GM12891 (cell line): ENCODE measurements around the gene KCNA4. TPM values are rescaled to one million over a fixed set of nuclear protein-coding genes. Genes with fewer than 3 reads are reported as not detected.
"Not testable (repeated sequence)": the region's sequence is repeated elsewhere in the genome, so short reads cannot be mapped to it uniquely, and the experiment has no call there.

Experiments
- DNase-seq: peaks from one replicate; pipeline ENCODE4 v3.0.0; 2011; ENCODE audit warnings: low spot score; ENCODE audit not compliant: insufficient read length
- FAIRE-seq: peaks from 2 replicates; lab custom pipeline; 2011; peaks lifted over from hg19 to GRCh38; lab: Jason Lieb, UNC
- PAX5 ChIP-seq: IDR thresholded peaks from 2 replicates; pipeline ENCODE4 v1.6.1; 2011; ENCODE audit warnings: low read length, moderate library complexity, mild to moderate bottlenecking; ENCODE audit not compliant: insufficient read depth, severe bottlenecking
- POLR2A ChIP-seq: IDR thresholded peaks from 2 replicates; pipeline ENCODE4 v1.6.1; 2011; ENCODE audit warnings: low read depth, low read length, control low read depth
- POLR2AphosphoS5 ChIP-seq: IDR thresholded peaks from 2 replicates; pipeline ENCODE4 v1.6.1; 2011; ENCODE audit warnings: low read depth, low read length, control low read depth
- POU2F2 ChIP-seq: IDR thresholded peaks from 2 replicates; pipeline ENCODE4 v1.6.1; 2011; ENCODE audit warnings: low read depth, mild to moderate bottlenecking, control low read depth, low read length, moderate library complexity
- SPI1 ChIP-seq: IDR thresholded peaks from 2 replicates; pipeline ENCODE4 v1.6.1; 2011; ENCODE audit warnings: low read depth, low read length, control low read depth
- TAF1 ChIP-seq: IDR thresholded peaks from 2 replicates; pipeline ENCODE4 v1.6.1; 2011; ENCODE audit warnings: low read depth, low read length, control low read depth
- polyA plus RNA-seq: library from polyadenylated mRNA; unstranded; fragments of >200 nt; gene quantifications from one replicate; pipeline ENCODE4 v1.2.1, GENCODE V29; 2012; ENCODE audit warnings: low read depth, missing spikeins, inconsistent platforms; ENCODE audit not compliant: missing spikeins

Gene KCNA4
- polyA plus RNA-seq: not detected

- TF ChIP-seq PAX5: no peak
- TF ChIP-seq POLR2A: no peak
- FAIRE-seq (no peak), DNase-seq (no peak)
Measured at GRCh38 chr11:30016588-30017363, at the start of gene KCNA4. TSS of gene KCNA4 (minus strand) at chr11:30017030. CDS start at chr11:30012678, 4,352 bp downstream.

GRCh38 chr11:30062103-30062502 lies 45.3 kb upstream of the KCNA4 start:
- DNase-seq (no peak), FAIRE-seq (no peak)
- TF ChIP-seq POLR2AphosphoS5 (no peak), PAX5 (no peak), SPI1 (no peak), TAF1 (no peak), POU2F2 (no peak), POLR2A (no peak)

GRCh38 chr11:30059172-30059815 lies 42.5 kb upstream of the KCNA4 start:
- DNase-seq (no peak), FAIRE-seq (no peak)
- TF ChIP-seq POLR2A (no peak), SPI1 (peak; percentile 55; the same call in 1 of the 2 replicates)

GRCh38 chr11:30049214-30049613 lies 32.4 kb upstream of the KCNA4 start:
- TF ChIP-seq POU2F2 (no peak), POLR2A (no peak), TAF1 (no peak), PAX5 (no peak), SPI1 (no peak), POLR2AphosphoS5 (no peak)
- DNase-seq (no peak), FAIRE-seq (no peak)

- FAIRE-seq (no peak), DNase-seq (peak; percentile 3)
- TF ChIP-seq TAF1 (no peak), PAX5 (no peak), POLR2A (no peak), POU2F2 (no peak), POLR2AphosphoS5 (no peak), SPI1 (no peak)
Measured at GRCh38 chr11:30046578-30046945, 29.7 kb upstream of the KCNA4 start.

GRCh38 chr11:30045921-30046577 lies 29.2 kb upstream of the KCNA4 start:
- no peak for TF ChIP-seq SPI1
- no peak for TF ChIP-seq POLR2A
- no peak for TF ChIP-seq PAX5
- no peak for TF ChIP-seq TAF1
- TF ChIP-seq POLR2AphosphoS5: no peak
- TF ChIP-seq POU2F2: no peak
- DNase-seq (no peak), FAIRE-seq (no peak)

- FAIRE-seq: no peak
- no peak for TF ChIP-seq POLR2AphosphoS5
- TF ChIP-seq POLR2A: no peak
- TF ChIP-seq POU2F2: no peak
- TF ChIP-seq PAX5: no peak
- no peak for TF ChIP-seq SPI1
- TF ChIP-seq TAF1: no peak
- DNase-seq: no peak
Measured at GRCh38 chr11:30045144-30045543, 28.3 kb upstream of the KCNA4 start.

- no peak for DNase-seq
- FAIRE-seq: no peak
- TF ChIP-seq POLR2A (no peak), SPI1 (no peak), POU2F2 (no peak), POLR2AphosphoS5 (no peak), PAX5 (no peak), TAF1 (no peak)
Measured at GRCh38 chr11:30041171-30041570, 24.3 kb upstream of the KCNA4 start.

- FAIRE-seq, DNase-seq: not testable (repeated sequence)
Measured at GRCh38 chr11:30034746-30035145, 17.9 kb upstream of the KCNA4 start.

- FAIRE-seq, DNase-seq: not testable (repeated sequence)
Measured at GRCh38 chr11:30034166-30034565, 17.3 kb upstream of the KCNA4 start.
